HL-60 (cell line): Measurements from ENCODE around the gene SHROOM3.

Source experiments
- DNase-seq, 2 experiments: peaks; one replicate each; pipeline ENCODE4 v3.0.0-alpha.2; 2010 to 2020; ENCODE audit warnings: low read depth in 1 of 2, low spot score in 1 of 2
- H3K27ac ChIP-seq: fragments of 250-450 bp; sonication (Bioruptor Pico); replicated peaks from 2 replicates; pipeline ENCODE4 v1.5.1; 2020; ENCODE audit warnings: mild to moderate bottlenecking, moderate library complexity
- H3K27me3 ChIP-seq: fragments of 250-450 bp; sonication (Bioruptor Pico); 2 replicates; pipeline ENCODE4 v1.5.1; 2021; ENCODE audit warnings: mild to moderate bottlenecking, moderate library complexity; ENCODE audit not compliant: insufficient read depth, poor library complexity, severe bottlenecking
- H3K4me3 ChIP-seq: replicated peaks from 2 replicates; pipeline ENCODE4 v1.5.1; 2011; ENCODE audit warnings: mild to moderate bottlenecking, control low read depth, low read length; ENCODE audit not compliant: insufficient read depth
- CTCF ChIP-seq: IDR thresholded peaks from one replicate; pipeline ENCODE4 v1.5.1; 2011; ENCODE audit warnings: low read length, control low read depth, inconsistent platforms; ENCODE audit not compliant: insufficient read depth
- GABPA ChIP-seq: IDR thresholded peaks from 2 replicates; pipeline ENCODE4 v1.6.1; 2012; ENCODE audit warnings: low read depth
- POLR2AphosphoS5 ChIP-seq: IDR thresholded peaks from 2 replicates; pipeline ENCODE4 v1.6.1; 2012; ENCODE audit warnings: low read depth
- REST ChIP-seq: IDR thresholded peaks from 2 replicates; pipeline ENCODE4 v1.6.1; 2012; ENCODE audit warnings: low read depth; ENCODE audit not compliant: insufficient replicate concordance
- SPI1 ChIP-seq: IDR thresholded peaks from 2 replicates; pipeline ENCODE4 v1.6.1; 2012; ENCODE audit warnings: low read depth, mild to moderate bottlenecking, borderline replicate concordance

Gene SHROOM3

GRCh38 chr4:76709772-76710090 lies 274.7 kb downstream of the SHROOM3 start:
- Histone ChIP-seq H3K4me3 (no peak overlapping the region), H3K27me3 (peaks cover 2% of the 10 kb centered on the region), H3K27ac (no peak overlapping the region)
- TF ChIP-seq GABPA, result no peak
- TF ChIP-seq POLR2AphosphoS5, result no peak
- no peak for TF ChIP-seq SPI1
- TF ChIP-seq REST, result no peak
- no peak for TF ChIP-seq CTCF
- no peak for DNase-seq

GRCh38 chr4:76712564-76712963 lies 277.5 kb downstream of the SHROOM3 start:
- Histone ChIP-seq H3K4me3 (no peak overlapping the region), H3K27ac (no peak overlapping the region), H3K27me3 (peaks cover 2% of the 10 kb centered on the region)
- TF ChIP-seq POLR2AphosphoS5, result no peak
- TF ChIP-seq SPI1, result no peak
- TF ChIP-seq CTCF, result no peak
- TF ChIP-seq GABPA, result no peak
- TF ChIP-seq REST, result no peak
- DNase-seq, result no peak

- H3K27me3 ChIP-seq, result peaks cover 5% of the 10 kb centered on the region
- H3K4me3 ChIP-seq, result no peak overlapping the region
- DNase-seq, result no peak
- no peak overlapping the region for H3K27ac ChIP-seq
- TF ChIP-seq GABPA (no peak), CTCF (no peak), REST (no peak), SPI1 (no peak), POLR2AphosphoS5 (no peak)
Observed at GRCh38 chr4:76714226-76714625, 279.2 kb downstream of the SHROOM3 start.
